ENCODE results near the gene TTC21B.

TTC21B gene

GRCh38 chr2:165835363-165835762, 118.2 kb downstream of the TTC21B start:
- no peak for DNase-seq (ENCODE audit: low read depth)

- DNase-seq (ENCODE audit: low read depth), result no peak
Observed at GRCh38 chr2:165833156-165833555, 120.4 kb downstream of the TTC21B start.

DNA sequence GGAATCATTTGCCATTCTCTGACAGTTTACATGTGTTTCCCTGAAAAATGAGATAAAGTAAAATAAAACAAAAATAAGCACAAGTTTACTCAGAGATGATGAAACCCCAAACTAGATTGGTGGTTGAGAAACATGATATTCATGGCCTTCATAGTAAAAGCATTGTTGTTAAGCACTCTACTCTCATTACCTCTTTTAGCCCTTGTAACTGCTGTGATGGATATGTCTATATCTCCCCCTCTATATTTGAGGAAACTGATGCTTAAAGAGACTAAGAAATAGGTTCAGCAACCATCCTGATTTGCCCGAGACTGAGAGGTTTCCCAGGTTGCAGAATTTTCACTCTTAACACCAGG, 125.7 kb downstream of the TTC21B start:
- DNase-seq (ENCODE audit: low read depth), result no peak

- DNase-seq (ENCODE audit: low read depth), result no peak
Observed at GRCh38 chr2:165827016-165827920, 126.3 kb downstream of the TTC21B start.

GRCh38 chr2:165825041-165825440, 128.5 kb downstream of the TTC21B start:
- no peak for DNase-seq (ENCODE audit: low read depth)

Measured in T-helper 22 cell (primary cell).